MG63 (cell line): ENCODE measurements around the gene APLF. TPM values are rescaled to one million over a fixed set of nuclear protein-coding genes. Genes with fewer than 3 reads are reported as not detected.
"Not testable (repeated sequence)": the region's sequence is repeated elsewhere in the genome, so short reads cannot be mapped to it uniquely, and the experiment has no call there.

Experiments
- DNase-seq: peaks from one replicate; pipeline ENCODE4 v3.0.0-alpha.2; 2020
- H3K27me3 ChIP-seq: fragments of 250-450 bp; sonication (Bioruptor Pico); 2 replicates; pipeline ENCODE4 v1.5.1; 2020; ENCODE audit warnings: mild to moderate bottlenecking, moderate library complexity
- H3K36me3 ChIP-seq: fragments of 250-450 bp; sonication (Bioruptor Pico); 2 replicates; pipeline ENCODE4 v1.5.1; 2020; ENCODE audit warnings: mild to moderate bottlenecking, moderate library complexity
- H3K4me3 ChIP-seq: fragments of 250-450 bp; sonication (Bioruptor Pico); 2 replicates; pipeline ENCODE4 v1.5.1; 2020; ENCODE audit warnings: mild to moderate bottlenecking, moderate library complexity
- H3K9me3 ChIP-seq: fragments of 250-450 bp; sonication (Bioruptor Pico); 2 replicates; pipeline ENCODE4 v1.5.1; 2020; ENCODE audit warnings: mild to moderate bottlenecking, moderate library complexity
- total RNA-seq: library from RNA; depleted of rRNA; stranded (reverse); fragments of >200 nt; shearing (Covaris generic); gene quantifications from 2 replicates; pipeline ENCODE4 v1.2.3, GENCODE V29; 2014; ENCODE audit warnings: low replicate concordance

Gene APLF
- total RNA-seq, 1 experiment from 2014 or later, result 0.99 TPM

DNA sequence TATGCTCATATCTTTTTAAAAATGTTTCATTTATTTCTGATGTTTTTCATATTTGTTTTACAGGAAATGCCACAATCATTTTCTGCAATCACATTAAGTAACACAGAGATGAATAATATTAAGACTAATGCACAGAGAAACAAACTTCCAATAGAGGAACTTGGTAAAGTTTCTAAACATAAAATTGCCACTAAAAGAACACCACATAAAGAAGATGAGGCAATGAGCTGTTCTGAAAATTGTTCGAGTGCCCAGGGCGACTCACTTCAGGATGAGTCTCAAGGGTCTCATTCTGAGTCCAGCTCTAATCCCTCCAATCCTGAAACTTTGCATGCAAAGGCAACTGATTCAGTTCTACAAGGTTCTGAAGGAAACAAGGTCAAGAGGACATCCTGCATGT is 70.4 kb downstream of the APLF start:
- DNase-seq, result peak; percentile 39

DNA sequence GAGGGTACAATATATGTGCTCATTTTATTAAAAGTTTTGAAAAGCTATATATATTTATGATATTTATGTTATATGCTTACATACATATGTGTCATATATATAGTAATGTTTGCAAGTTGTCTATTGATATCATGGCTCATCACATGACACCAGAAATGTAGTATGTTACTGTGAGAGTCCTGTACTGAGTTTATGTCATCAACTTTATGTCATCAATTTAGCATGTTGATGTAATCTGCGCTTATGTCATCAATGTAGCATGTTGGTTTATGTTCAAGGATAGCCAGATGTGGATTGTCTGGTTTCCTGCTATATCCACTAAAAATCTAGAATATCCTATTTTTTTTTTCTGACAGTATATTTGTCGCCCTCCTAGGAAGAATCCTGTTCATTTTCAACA is 77.4 kb downstream of the APLF start:
- Histone ChIP-seq H3K27me3 (no peaks in the 10 kb centered on the region), H3K36me3 (no peaks in the 10 kb centered on the region), H3K9me3 (no peaks in the 10 kb centered on the region), H3K4me3 (no peak overlapping the region)
- DNase-seq, result no peak

More for the DNA sequence above, 70.4 kb downstream of the APLF start:
- Histone ChIP-seq H3K36me3 (no peaks in the 10 kb centered on the region), H3K27me3 (no peaks in the 10 kb centered on the region), H3K4me3 (no peak overlapping the region), H3K9me3 (no peaks in the 10 kb centered on the region)

GRCh38 chr2:68548396-68548795 is 81.0 kb downstream of the APLF start:
- Histone ChIP-seq H3K27me3 (no peaks in the 10 kb centered on the region), H3K4me3 (no peak overlapping the region), H3K9me3 (no peaks in the 10 kb centered on the region), H3K36me3 (no peaks in the 10 kb centered on the region)
- DNase-seq, result no peak

GRCh38 chr2:68553098-68553497 is 85.7 kb downstream of the APLF start:
- DNase-seq, result no peak
- Histone ChIP-seq H3K4me3 (no peak overlapping the region), H3K36me3 (no peaks in the 10 kb centered on the region), H3K9me3 (no peaks in the 10 kb centered on the region), H3K27me3 (no peaks in the 10 kb centered on the region)

DNA sequence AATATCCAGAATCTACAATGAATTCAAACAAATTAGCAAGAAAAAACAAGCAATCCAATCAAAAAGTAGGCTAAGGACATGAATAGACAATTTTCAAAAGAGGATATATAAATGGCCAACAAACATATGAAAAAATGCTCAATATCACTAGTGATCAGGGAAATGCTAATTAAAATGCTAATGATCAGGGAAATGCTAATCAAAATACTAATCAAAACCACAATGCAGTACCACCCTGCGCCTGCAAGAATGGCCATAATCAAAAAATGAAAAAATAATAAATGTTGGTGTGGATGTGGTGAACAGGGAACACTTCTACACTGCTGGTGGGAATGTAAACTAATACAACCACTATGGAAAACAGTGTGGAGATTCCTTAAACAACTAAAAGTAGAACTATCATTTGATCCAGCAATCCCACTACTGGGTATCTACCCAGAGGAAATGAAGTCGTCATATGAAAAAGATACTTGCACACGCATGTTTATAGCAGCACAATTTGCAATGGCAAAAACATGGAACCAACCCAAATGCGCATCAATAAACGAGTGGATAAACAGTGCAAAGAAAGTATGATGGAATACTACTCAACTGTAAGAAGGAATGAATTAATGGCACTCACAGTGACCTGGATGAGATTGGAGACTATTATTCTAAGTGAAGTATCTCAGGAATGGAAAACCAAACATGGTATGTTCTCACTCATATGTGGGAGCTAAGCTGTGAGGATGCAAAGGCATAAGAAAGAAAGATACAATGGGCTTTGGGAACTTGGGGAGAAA is 88.2 kb downstream of the APLF start:
- H3K9me3 ChIP-seq, DNase-seq, H3K36me3 ChIP-seq: not testable (repeated sequence)

GRCh38 chr2:68556381-68556780 is 89.0 kb downstream of the APLF start:
- H3K36me3 ChIP-seq, result no peaks in the 10 kb centered on the region
- no peaks in the 10 kb centered on the region for H3K27me3 ChIP-seq
- no peak for DNase-seq
- H3K4me3 ChIP-seq, result no peak overlapping the region
- no peaks in the 10 kb centered on the region for H3K9me3 ChIP-seq

More for the DNA sequence above, 88.2 kb downstream of the APLF start:
- not testable (repeated sequence) for H3K4me3 ChIP-seq, H3K27me3 ChIP-seq

- Histone ChIP-seq H3K4me3 (no peak overlapping the region), H3K36me3 (no peaks in the 10 kb centered on the region), H3K27me3 (no peaks in the 10 kb centered on the region), H3K9me3 (no peaks in the 10 kb centered on the region)
- DNase-seq, result no peak
Measured at GRCh38 chr2:68558576-68558975, 91.2 kb downstream of the APLF start.

GRCh38 chr2:68559692-68560091 is 92.3 kb downstream of the APLF start:
- no peaks in the 10 kb centered on the region for H3K9me3 ChIP-seq
- H3K36me3 ChIP-seq, result no peaks in the 10 kb centered on the region
- no peaks in the 10 kb centered on the region for H3K27me3 ChIP-seq
- H3K4me3 ChIP-seq, result no peak overlapping the region
- DNase-seq, result no peak

DNA sequence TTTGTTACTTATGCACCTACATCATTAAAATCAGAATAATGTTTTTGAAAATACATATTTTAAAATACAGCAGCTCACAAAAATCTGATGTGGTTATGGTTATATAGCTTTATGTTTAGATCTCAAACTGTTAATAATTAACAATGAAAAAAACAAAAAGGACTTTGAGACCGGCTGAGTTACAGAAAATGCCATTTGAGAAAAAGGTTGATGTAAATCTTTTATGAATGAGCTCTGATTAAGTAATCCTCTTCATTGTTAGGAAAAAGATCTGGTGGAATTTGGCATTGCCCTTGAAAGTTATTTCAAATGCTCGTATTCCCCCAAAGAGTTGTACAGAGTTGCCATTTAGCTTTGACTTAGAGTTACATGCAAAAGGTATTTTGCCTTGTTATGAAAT is 93.2 kb downstream of the APLF start:
- DNase-seq, result no peak
- H3K4me3 ChIP-seq, result no peak overlapping the region
- H3K36me3 ChIP-seq, result no peaks in the 10 kb centered on the region
- no peaks in the 10 kb centered on the region for H3K9me3 ChIP-seq
- H3K27me3 ChIP-seq, result no peaks in the 10 kb centered on the region

GRCh38 chr2:68561372-68561771 is 94.0 kb downstream of the APLF start:
- no peak overlapping the region for H3K4me3 ChIP-seq
- no peaks in the 10 kb centered on the region for H3K9me3 ChIP-seq
- H3K27me3 ChIP-seq, result no peaks in the 10 kb centered on the region
- no peaks in the 10 kb centered on the region for H3K36me3 ChIP-seq
- DNase-seq, result no peak

GRCh38 chr2:68562934-68563333 is 95.5 kb downstream of the APLF start:
- Histone ChIP-seq H3K9me3 (no peaks in the 10 kb centered on the region), H3K27me3 (no peaks in the 10 kb centered on the region), H3K4me3 (no peak overlapping the region), H3K36me3 (no peaks in the 10 kb centered on the region)
- DNase-seq, result no peak

- H3K36me3 ChIP-seq, result no peaks in the 10 kb centered on the region
- DNase-seq, result no peak
- H3K9me3 ChIP-seq, result no peaks in the 10 kb centered on the region
Measured at GRCh38 chr2:68564426-68564825, 97.0 kb downstream of the APLF start.

DNA sequence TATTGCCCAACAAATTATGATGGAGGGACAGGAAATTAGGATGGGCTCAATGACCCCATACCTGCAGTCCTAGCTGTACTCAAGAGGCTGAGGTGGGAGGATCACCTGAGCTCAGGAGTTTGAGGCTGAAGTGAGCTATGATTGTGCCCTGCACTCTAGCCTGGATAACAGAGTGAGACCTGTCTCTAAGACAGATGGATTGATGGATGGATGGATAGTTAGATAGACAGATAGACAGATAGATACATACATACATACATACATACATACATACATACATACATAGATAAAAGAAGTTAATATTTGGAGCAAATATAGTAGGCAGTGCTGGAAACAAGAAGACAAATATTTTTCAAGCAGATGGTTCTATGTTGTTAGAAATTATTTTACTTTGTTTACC is 97.9 kb downstream of the APLF start:
- Histone ChIP-seq H3K36me3 (no peaks in the 10 kb centered on the region), H3K4me3 (no peak overlapping the region), H3K9me3 (no peaks in the 10 kb centered on the region), H3K27me3 (no peaks in the 10 kb centered on the region)
- no peak for DNase-seq

More at GRCh38 chr2:68564426-68564825, 97.0 kb downstream of the APLF start:
- H3K4me3 ChIP-seq, result no peak overlapping the region
- no peaks in the 10 kb centered on the region for H3K27me3 ChIP-seq

GRCh38 chr2:68565858-68566257 is 98.5 kb downstream of the APLF start:
- Histone ChIP-seq H3K9me3 (no peaks in the 10 kb centered on the region), H3K4me3 (no peak overlapping the region), H3K36me3 (no peaks in the 10 kb centered on the region), H3K27me3 (no peaks in the 10 kb centered on the region)
- no peak for DNase-seq

- DNase-seq, result no peak
- Histone ChIP-seq H3K4me3 (no peak overlapping the region), H3K27me3 (no peaks in the 10 kb centered on the region), H3K9me3 (no peaks in the 10 kb centered on the region), H3K36me3 (no peaks in the 10 kb centered on the region)
Measured at GRCh38 chr2:68566362-68566761, 99.0 kb downstream of the APLF start.

DNA sequence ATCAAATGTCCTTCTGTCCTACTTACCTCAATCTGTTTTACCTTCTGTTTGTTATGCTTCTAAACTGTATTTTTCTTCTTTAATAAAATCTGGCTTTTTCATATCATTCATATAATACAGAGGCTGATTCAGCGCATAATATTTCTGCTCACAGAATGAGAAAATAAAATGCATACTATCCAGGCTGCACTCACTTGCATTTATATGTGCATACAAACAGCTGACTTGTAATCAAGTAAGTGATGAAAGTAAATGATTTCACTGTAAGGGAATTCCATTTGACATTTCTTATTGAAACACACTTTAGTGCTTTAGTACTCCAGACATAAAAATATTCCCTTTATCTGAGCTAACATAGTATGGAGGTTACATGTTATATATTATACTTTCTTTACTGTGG is 100.7 kb downstream of the APLF start:
- Histone ChIP-seq H3K9me3 (no peaks in the 10 kb centered on the region), H3K4me3 (no peak overlapping the region), H3K36me3 (no peaks in the 10 kb centered on the region), H3K27me3 (no peaks in the 10 kb centered on the region)
- DNase-seq, result no peak

- H3K36me3 ChIP-seq, result no peaks in the 10 kb centered on the region
- no peaks in the 10 kb centered on the region for H3K27me3 ChIP-seq
- H3K4me3 ChIP-seq, result no peak overlapping the region
- no peak for DNase-seq
- no peaks in the 10 kb centered on the region for H3K9me3 ChIP-seq
Measured at GRCh38 chr2:68569604-68570003, 102.2 kb downstream of the APLF start.

DNA sequence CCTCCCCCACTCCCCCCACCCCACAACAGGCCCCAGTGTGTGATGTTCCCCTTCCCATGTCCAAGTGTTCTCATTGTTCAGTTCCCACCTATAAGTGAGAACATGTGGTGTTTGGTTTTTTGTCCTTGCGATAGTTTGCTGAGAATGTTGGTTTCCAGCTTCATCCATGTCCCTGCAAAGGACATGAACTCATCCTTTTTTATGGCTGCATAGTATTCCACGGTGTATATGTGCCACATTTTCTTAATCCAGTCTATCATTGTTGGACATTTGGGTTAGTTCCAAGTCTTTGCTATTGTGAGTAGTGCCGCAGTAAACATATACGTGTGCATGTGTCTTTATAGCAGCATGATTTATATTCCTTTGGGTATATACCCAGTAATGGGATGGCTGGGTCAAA is 103.0 kb downstream of the APLF start:
- not testable (repeated sequence) for H3K4me3 ChIP-seq, H3K9me3 ChIP-seq, DNase-seq, H3K27me3 ChIP-seq, H3K36me3 ChIP-seq
